HCT116 (cell line): Measurements from ENCODE around the gene PHF20. TPM values are rescaled to one million over a fixed set of nuclear protein-coding genes. Genes with fewer than 3 reads are reported as not detected.
"Not testable (repeated sequence)": the region's sequence is repeated elsewhere in the genome, so short reads cannot be mapped to it uniquely, and the experiment has no call there.

Experiments
- ATAC-seq: fragments of 200-7000 bp; cut with Tn5 transposase; 2 replicates; pipeline ENCODE4 v1.9.1; 2020; ENCODE audit warnings: mild to moderate bottlenecking, moderate library complexity
- BruUV-seq: library from RNA; stranded (reverse); fragments of 400-500 nt; replicated peaks from 2 replicates; lab custom pipeline; 2021; lab: Mats Ljungman, UMichigan
- CTCF ChIA-PET: fragments of 300-600 bp; sonication (Branson Sonifier 250); formaldehyde crosslinking; loops from one replicate; lab custom pipeline; 2021; ENCODE audit warnings: antibody characterized with exemption; lab: Charles Lee
- POLR2A ChIA-PET: fragments of 300-600, 350-600 bp; sonication (Branson Sonifier 250); formaldehyde crosslinking; loops from one replicate; lab custom pipeline; 2021; ENCODE audit warnings: antibody characterized with exemption; lab: Charles Lee
- RAD21 ChIA-PET, 2 experiments: fragments of 300-600 bp; sonication (Branson Sonifier 250); formaldehyde crosslinking; loops; one replicate each; lab custom pipeline; 2023; ENCODE audit warnings: low total read pairs in 2 of 2; ENCODE audit not compliant: uncharacterized antibody in 2 of 2, unreplicated experiment in 2 of 2, low non-redundant PET in 1 of 2; lab: Charles Lee
- DNase-seq: peaks from one replicate; pipeline ENCODE4 v3.0.0-alpha.2; 2010; ENCODE audit warnings: low read depth, low spot score
- H2AFZ ChIP-seq: fragments of 200-600 bp; shearing (Covaris generic), sonication (generic); 2 replicates; pipeline ENCODE4 v1.6.1; 2017; ENCODE audit warnings: low read depth, mixed run types, mixed read lengths, antibody characterized with exemption, low read length; ENCODE audit not compliant: poor library complexity, severe bottlenecking
- H3K27ac ChIP-seq: 2 replicates; pipeline ENCODE4 v1.5.1; 2012; ENCODE audit warnings: low read depth, low read length
- H3K27me3 ChIP-seq: fragments of 200-600 bp; sonication (generic); 2 replicates; pipeline ENCODE4 v1.6.1; 2016; ENCODE audit warnings: mixed run types, low read length, mixed read lengths; ENCODE audit not compliant: insufficient read depth
- H3K36me3 ChIP-seq, 2 experiments: fragments of 200-500 bp in 1 of 2; fragments of 200-600 bp in 1 of 2; sonication (Bioruptor generic) in 1 of 2; sonication (generic) in 1 of 2; 2 replicates each; pipeline versions ENCODE4 v1.5.1 to v1.6.1; 2014 to 2016; ENCODE audit warnings: low read length in 2 of 2, inconsistent platforms in 1 of 2, mixed read lengths in 1 of 2, mixed run types in 1 of 2; ENCODE audit not compliant: insufficient read depth in 2 of 2, control insufficient read depth in 1 of 2
- H3K4me1 ChIP-seq, 2 experiments: fragments of 200-600 bp in 1 of 2; sonication (generic) in 1 of 2; 2 replicates each; pipeline versions ENCODE4 v1.5.1 to v1.6.1; 2012 to 2017; ENCODE audit warnings: low read length in 2 of 2, inconsistent platforms in 1 of 2, mild to moderate bottlenecking in 1 of 2, mixed read lengths in 1 of 2, mixed run types in 1 of 2, moderate library complexity in 1 of 2; ENCODE audit not compliant: insufficient read depth in 2 of 2, control insufficient read depth in 1 of 2
- H3K4me2 ChIP-seq: fragments of 200-600 bp; sonication (generic); 2 replicates; pipeline ENCODE4 v1.6.1; 2017; ENCODE audit warnings: mixed run types, low read length, mixed read lengths
- H3K4me3 ChIP-seq, 2 experiments: fragments of 200-600 bp in 1 of 2; sonication (generic) in 1 of 2; replicated peaks in 1 of 2; 2 replicates each; pipeline ENCODE4 v1.5.1; 2011 to 2016; ENCODE audit warnings: low read length in 2 of 2, control low read depth in 1 of 2, low read depth in 1 of 2, mild to moderate bottlenecking in 1 of 2, mixed read lengths in 1 of 2, mixed run types in 1 of 2
- H3K79me2 ChIP-seq: fragments of 200-600 bp; sonication (generic); 2 replicates; pipeline ENCODE4 v1.6.1; 2017; ENCODE audit warnings: mild to moderate bottlenecking, mixed run types, low read length, moderate library complexity, mixed read lengths; ENCODE audit not compliant: insufficient read depth
- H3K9ac ChIP-seq: fragments of 200-600 bp; sonication (generic); 2 replicates; pipeline ENCODE4 v1.6.1; 2016; ENCODE audit warnings: low read length, mixed read lengths
- H3K9me2 ChIP-seq: fragments of 200-600 bp; sonication (generic), shearing (Covaris generic); 2 replicates; pipeline ENCODE4 v1.6.1; 2017; ENCODE audit warnings: mixed run types, mild to moderate bottlenecking, moderate library complexity; ENCODE audit not compliant: insufficient read depth
- H3K9me3 ChIP-seq, 2 experiments: fragments of 200-500 bp in 1 of 2; fragments of 200-600 bp in 1 of 2; sonication (Bioruptor generic) in 1 of 2; sonication (generic) in 1 of 2; 2 replicates each; pipeline ENCODE4 v1.6.1; 2014 to 2017; ENCODE audit warnings: low read length in 2 of 2, mixed read lengths in 2 of 2, inconsistent platforms in 1 of 2, low read depth in 1 of 2, mild to moderate bottlenecking in 1 of 2, mixed run types in 1 of 2, moderate library complexity in 1 of 2; ENCODE audit not compliant: control insufficient read depth in 1 of 2, insufficient read depth in 1 of 2
- H4K20me1 ChIP-seq: fragments of 200-600 bp; sonication (generic), shearing (Covaris generic); 2 replicates; pipeline ENCODE4 v1.6.1; 2017; ENCODE audit warnings: mixed run types, mild to moderate bottlenecking, moderate library complexity; ENCODE audit not compliant: insufficient read depth
- CEBPB ChIP-seq: IDR thresholded peaks from 2 replicates; pipeline ENCODE4 v1.6.1; 2012; ENCODE audit warnings: low read depth
- EGR1 ChIP-seq: IDR thresholded peaks from 2 replicates; pipeline ENCODE4 v1.6.1; 2012; ENCODE audit warnings: low read depth
- EZH2 ChIP-seq: fragments of 200-600 bp; sonication (generic); IDR thresholded peaks from 2 replicates; pipeline ENCODE4 v1.6.1; 2017; ENCODE audit warnings: antibody characterized with exemption, mixed run types
- JUND ChIP-seq: IDR thresholded peaks from 2 replicates; pipeline ENCODE4 v1.6.1; 2012
- POLR2A ChIP-seq: IDR thresholded peaks from 2 replicates; pipeline ENCODE4 v1.7.0; 2011; ENCODE audit warnings: borderline replicate concordance; ENCODE audit not compliant: insufficient read depth, insufficient read length; ENCODE audit errors: extremely low read depth
- RAD21 ChIP-seq: IDR thresholded peaks from 2 replicates; pipeline ENCODE4 v1.6.1; 2012; ENCODE audit warnings: low read depth, mild to moderate bottlenecking
- SIN3A ChIP-seq: IDR thresholded peaks from 2 replicates; pipeline ENCODE4 v1.6.1; 2012; ENCODE audit warnings: low read depth
- SP1 ChIP-seq: IDR thresholded peaks from 2 replicates; pipeline ENCODE4 v1.6.1; 2012; ENCODE audit warnings: low read depth
- SRF ChIP-seq: IDR thresholded peaks from 2 replicates; pipeline ENCODE4 v1.6.1; 2012; ENCODE audit warnings: low read depth
- YY1 ChIP-seq: IDR thresholded peaks from 2 replicates; pipeline ENCODE4 v1.6.1; 2011; ENCODE audit warnings: low read length, low read depth, moderate library complexity, mild to moderate bottlenecking; ENCODE audit not compliant: insufficient replicate concordance; ENCODE audit errors: extremely low read depth
- intact Hi-C: fragments of 100-400 bp; cut with micrococcal nuclease; formaldehyde crosslinking; loops from 2 replicates; pipeline ENCODE4 v1.10.0; 2022
- total RNA-seq: library from RNA; stranded (reverse); gene quantifications from one replicate; pipeline ENCODE4 v1.2.1, GENCODE V29; 2021; ENCODE audit not compliant: unreplicated experiment
- TF ChIP-seq, protein P1 (sequence below): IDR thresholded peaks from 2 replicates; pipeline ENCODE4 v1.6.1; 2012
- TF ChIP-seq, protein P2 (sequence below): IDR thresholded peaks from 2 replicates; pipeline ENCODE4 v1.6.1; 2012; ENCODE audit warnings: low read depth

The PHF20 gene
- total RNA-seq, 1 experiment from 2014 or later = 40.8 TPM

DNA sequence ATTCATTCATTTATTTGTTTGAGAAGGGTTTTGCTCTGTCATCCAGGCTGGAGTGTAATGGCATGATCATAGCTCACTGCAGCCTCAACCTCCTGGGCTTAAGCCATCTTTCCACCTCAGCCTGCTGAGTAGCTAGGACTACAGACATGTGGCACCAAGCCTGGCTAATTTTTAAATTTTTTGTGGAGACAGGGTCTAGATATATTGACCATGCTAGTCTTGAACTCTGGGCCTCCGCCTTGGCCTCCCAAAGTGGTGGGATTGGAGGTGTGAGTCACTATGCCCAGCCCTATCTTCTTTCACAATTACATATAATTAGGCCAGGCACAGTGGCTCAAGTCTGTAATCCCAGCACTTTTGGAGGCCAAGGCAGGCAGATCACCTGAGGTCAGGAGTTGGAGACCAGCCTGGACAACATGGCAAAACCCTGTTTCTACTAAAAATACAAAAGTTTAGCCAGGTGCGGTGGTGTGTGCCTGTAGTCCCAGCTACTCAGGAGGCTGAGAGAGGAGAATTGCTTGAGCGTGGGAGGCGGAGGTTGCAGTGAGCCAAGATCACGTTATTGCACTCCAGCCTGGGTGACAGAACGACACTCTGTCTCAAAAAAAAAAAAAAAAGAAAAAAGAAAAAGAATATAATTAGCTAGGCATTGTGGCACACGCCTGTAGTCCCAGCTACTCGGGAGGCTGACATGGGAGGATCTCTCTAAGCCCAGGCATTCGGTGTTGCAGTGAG, 110.8 kb downstream of the PHF20 start:
- H3K79me2 ChIP-seq, H4K20me1 ChIP-seq, H3K4me3 ChIP-seq, H3K4me2 ChIP-seq, H3K9ac ChIP-seq, BruUV-seq, H3K27ac ChIP-seq, DNase-seq, H3K36me3 ChIP-seq, ATAC-seq, H3K27me3 ChIP-seq, H3K9me2 ChIP-seq, H2AFZ ChIP-seq, H3K9me3 ChIP-seq: not testable (repeated sequence)
- POLR2A ChIA-PET = interaction anchor here (5.5 kb wide), 1 partner anchor 141 kb away, joined by 44 read pairs; the partner anchor contains the start of gene RBM39
- RAD21 ChIA-PET = interaction anchor here (0.6 to 0.7 kb wide), 2 partner anchors 89 to 166 kb away, joined by 3 to 7 read pairs; no protein-coding TSS in a partner anchor
- intact Hi-C loops = loop anchor here (5.0 kb wide), 1 partner anchor 420 kb away; no protein-coding TSS in a partner anchor
- peaks cover 9 to 29% of the 10 kb centered on the region in 2 experiments for H3K4me1 ChIP-seq
- CTCF ChIA-PET = interaction anchor here (2.8 to 3.2 kb wide), 2 partner anchors 72 to 140 kb away, joined by 8 to 10 read pairs; partner anchors contain the start of genes RBM39 and SCAND1

DNA sequence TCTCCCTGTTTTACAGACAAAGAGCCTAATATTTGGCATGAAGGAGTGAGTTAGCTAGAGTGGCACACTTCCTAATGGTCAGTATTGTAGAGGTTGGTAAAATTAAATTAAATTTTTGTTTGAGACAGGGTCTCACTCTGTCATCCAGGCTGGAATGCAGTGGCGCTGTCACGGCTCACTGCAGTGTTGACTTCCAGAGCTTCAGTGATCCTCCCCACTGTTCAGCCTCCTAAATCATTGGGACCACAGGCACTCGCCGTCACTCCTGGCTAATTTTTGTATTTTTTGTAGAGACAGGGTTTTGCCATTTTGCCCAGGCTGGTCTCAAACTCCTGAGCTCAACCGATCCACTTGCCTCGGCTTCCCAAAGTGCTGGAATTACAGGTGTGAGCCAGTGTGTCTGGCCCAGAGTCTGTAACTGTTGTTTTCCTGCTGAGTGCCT, 111.5 kb downstream of the PHF20 start:
- Histone ChIP-seq H3K36me3 (no peaks in the 10 kb centered on the region), H3K27me3 (no peaks in the 10 kb centered on the region), H4K20me1 (no peaks in the 10 kb centered on the region), H3K9me3 (no peaks in the 10 kb centered on the region), H3K4me3 (peak overlapping the region in 1 of 2 experiments; percentile 45; a peak in 1 of 4 replicates), H3K4me2 (peak overlapping the region; percentile 68), H3K27ac (peak overlapping the region; percentile 48; the same call in 1 of the 2 replicates), H3K4me1 (peaks cover 9 to 29% of the 10 kb centered on the region in 2 experiments), H3K9ac (peak overlapping the region; percentile 45), H3K79me2 (no peaks in the 10 kb centered on the region; the same call in none of the 2 replicates), H2AFZ (no peak overlapping the region), H3K9me2 (no peaks in the 10 kb centered on the region)
- ChIA-PET CTCF (interaction anchor here (1.3 to 3.2 kb wide), 4 partner anchors 71 to 416 kb away, joined by 3 to 10 read pairs (median 6); partner anchors contain the start of genes RBM39 and SCAND1), RAD21 (interaction anchor here (0.6 to 1.2 kb wide), 4 partner anchors 89 to 371 kb away, joined by 3 to 7 read pairs (median 3); no protein-coding TSS in a partner anchor), POLR2A (interaction anchor here (1.6 to 5.5 kb wide), 3 partner anchors 8 to 142 kb away, joined by 3 to 44 read pairs (median 8); partner anchors contain the start of gene RBM39)
- TF ChIP-seq EZH2 = no peak
- no peak for TF ChIP-seq RAD21
- TF ChIP-seq YY1 = no peak
- TF ChIP-seq, protein P1, sequence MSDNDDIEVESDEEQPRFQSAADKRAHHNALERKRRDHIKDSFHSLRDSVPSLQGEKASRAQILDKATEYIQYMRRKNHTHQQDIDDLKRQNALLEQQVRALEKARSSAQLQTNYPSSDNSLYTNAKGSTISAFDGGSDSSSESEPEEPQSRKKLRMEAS = no peak
- TF ChIP-seq SIN3A = no peak
- no peak for TF ChIP-seq CEBPB
- TF ChIP-seq EGR1 = no peak
- TF ChIP-seq SP1 = no peak
- TF ChIP-seq POLR2A = no peak
- TF ChIP-seq JUND = no peak
- no peak for TF ChIP-seq SRF
- TF ChIP-seq, protein P2, sequence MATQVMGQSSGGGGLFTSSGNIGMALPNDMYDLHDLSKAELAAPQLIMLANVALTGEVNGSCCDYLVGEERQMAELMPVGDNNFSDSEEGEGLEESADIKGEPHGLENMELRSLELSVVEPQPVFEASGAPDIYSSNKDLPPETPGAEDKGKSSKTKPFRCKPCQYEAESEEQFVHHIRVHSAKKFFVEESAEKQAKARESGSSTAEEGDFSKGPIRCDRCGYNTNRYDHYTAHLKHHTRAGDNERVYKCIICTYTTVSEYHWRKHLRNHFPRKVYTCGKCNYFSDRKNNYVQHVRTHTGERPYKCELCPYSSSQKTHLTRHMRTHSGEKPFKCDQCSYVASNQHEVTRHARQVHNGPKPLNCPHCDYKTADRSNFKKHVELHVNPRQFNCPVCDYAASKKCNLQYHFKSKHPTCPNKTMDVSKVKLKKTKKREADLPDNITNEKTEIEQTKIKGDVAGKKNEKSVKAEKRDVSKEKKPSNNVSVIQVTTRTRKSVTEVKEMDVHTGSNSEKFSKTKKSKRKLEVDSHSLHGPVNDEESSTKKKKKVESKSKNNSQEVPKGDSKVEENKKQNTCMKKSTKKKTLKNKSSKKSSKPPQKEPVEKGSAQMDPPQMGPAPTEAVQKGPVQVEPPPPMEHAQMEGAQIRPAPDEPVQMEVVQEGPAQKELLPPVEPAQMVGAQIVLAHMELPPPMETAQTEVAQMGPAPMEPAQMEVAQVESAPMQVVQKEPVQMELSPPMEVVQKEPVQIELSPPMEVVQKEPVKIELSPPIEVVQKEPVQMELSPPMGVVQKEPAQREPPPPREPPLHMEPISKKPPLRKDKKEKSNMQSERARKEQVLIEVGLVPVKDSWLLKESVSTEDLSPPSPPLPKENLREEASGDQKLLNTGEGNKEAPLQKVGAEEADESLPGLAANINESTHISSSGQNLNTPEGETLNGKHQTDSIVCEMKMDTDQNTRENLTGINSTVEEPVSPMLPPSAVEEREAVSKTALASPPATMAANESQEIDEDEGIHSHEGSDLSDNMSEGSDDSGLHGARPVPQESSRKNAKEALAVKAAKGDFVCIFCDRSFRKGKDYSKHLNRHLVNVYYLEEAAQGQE = no peak
- no TSS peak for BruUV-seq
- DNase-seq = no peak
- intact Hi-C loops = loop anchor here (5.0 kb wide), 1 partner anchor 421 kb away; no protein-coding TSS in a partner anchor
- no peak for ATAC-seq
